ENCODE results near the gene HIVEP3. TPM values are rescaled to one million over a fixed set of nuclear protein-coding genes. Genes with fewer than 3 reads are reported as not detected.

HIVEP3 gene
- total and polyA plus RNA-seq, 2 of the 13 experiments (the other 11 are each of a cell fraction or from before 2014, with no cell fraction given), result 0.05 TPM; not detected in 1

DNA sequence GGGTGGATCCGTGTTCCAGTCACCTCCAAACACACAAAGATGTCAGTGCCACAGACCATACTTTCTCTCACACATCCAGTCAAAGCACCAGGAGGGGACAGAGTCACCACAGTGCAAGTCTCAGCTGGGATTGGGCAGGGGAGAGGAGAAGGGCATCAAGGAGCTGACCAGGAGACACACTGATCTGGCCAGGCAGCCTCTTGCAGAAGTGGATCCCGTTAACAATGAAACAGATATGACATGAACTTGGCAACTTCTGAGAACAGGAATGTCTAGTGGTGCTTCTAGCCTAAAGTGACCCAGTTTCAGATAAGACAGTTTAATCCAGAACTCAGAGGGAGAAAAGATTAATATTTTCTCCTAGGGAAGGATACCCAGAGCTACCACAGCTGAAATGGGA is 71.0 kb downstream of the HIVEP3 start:
- TF ChIP-seq BHLHE40 (IDR thresholded peaks at IDR 0.05; ENCODE audit: low read length), result no peak
- no peak for TF ChIP-seq ESRRA (CRISPR knock-in tag; IDR thresholded peaks at IDR 0.05; ENCODE audit: low read depth)
- TF ChIP-seq CHD4 (IDR thresholded peaks at IDR 0.05; ENCODE audit: borderline replicate concordance, low read length), result no peak
- TF ChIP-seq, protein P1, sequence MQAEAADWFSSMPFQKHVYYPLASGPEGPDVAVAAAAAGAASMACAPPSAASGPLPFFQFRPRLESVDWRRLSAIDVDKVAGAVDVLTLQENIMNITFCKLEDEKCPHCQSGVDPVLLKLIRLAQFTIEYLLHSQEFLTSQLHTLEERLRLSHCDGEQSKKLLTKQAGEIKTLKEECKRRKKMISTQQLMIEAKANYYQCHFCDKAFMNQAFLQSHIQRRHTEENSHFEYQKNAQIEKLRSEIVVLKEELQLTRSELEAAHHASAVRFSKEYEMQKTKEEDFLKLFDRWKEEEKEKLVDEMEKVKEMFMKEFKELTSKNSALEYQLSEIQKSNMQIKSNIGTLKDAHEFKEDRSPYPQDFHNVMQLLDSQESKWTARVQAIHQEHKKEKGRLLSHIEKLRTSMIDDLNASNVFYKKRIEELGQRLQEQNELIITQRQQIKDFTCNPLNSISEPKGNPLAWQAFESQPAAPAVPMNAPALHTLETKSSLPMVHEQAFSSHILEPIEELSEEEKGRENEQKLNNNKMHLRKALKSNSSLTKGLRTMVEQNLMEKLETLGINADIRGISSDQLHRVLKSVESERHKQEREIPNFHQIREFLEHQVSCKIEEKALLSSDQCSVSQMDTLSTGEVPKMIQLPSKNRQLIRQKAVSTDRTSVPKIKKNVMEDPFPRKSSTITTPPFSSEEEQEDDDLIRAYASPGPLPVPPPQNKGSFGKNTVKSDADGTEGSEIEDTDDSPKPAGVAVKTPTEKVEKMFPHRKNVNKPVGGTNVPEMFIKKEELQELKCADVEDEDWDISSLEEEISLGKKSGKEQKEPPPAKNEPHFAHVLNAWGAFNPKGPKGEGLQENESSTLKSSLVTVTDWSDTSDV (CRISPR knock-in tag; IDR thresholded peaks at IDR 0.05), result no peak
- no peak for TF ChIP-seq MYC (CRISPR knock-in tag; IDR thresholded peaks at IDR 0.05; ENCODE audit: borderline replicate concordance)
- no peak for TF ChIP-seq KDM6A (CRISPR knock-in tag; IDR thresholded peaks at IDR 0.05; ENCODE audit: low read depth)
- TF ChIP-seq ELF4 (CRISPR knock-in tag; IDR thresholded peaks at IDR 0.05; ENCODE audit: borderline replicate concordance), result no peak
- TF ChIP-seq CENPX (CRISPR knock-in tag; IDR thresholded peaks at IDR 0.05), result no peak
- TF ChIP-seq TFDP1 (CRISPR knock-in tag; IDR thresholded peaks at IDR 0.05; ENCODE audit: borderline replicate concordance), result no peak
- TF ChIP-seq, protein P2, sequence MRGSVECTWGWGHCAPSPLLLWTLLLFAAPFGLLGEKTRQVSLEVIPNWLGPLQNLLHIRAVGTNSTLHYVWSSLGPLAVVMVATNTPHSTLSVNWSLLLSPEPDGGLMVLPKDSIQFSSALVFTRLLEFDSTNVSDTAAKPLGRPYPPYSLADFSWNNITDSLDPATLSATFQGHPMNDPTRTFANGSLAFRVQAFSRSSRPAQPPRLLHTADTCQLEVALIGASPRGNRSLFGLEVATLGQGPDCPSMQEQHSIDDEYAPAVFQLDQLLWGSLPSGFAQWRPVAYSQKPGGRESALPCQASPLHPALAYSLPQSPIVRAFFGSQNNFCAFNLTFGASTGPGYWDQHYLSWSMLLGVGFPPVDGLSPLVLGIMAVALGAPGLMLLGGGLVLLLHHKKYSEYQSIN (CRISPR knock-in tag; IDR thresholded peaks at IDR 0.05; ENCODE audit: borderline replicate concordance), result no peak
- no peak for TF ChIP-seq TBL1XR1 (IDR thresholded peaks at IDR 0.05; ENCODE audit: borderline replicate concordance, low read length, partially characterized antibody)
- no peak for TF ChIP-seq ZNF317 (CRISPR knock-in tag; IDR thresholded peaks at IDR 0.05)
- TF ChIP-seq SSRP1 (CRISPR knock-in tag; IDR thresholded peaks at IDR 0.05), result no peak
- no peak for TF ChIP-seq ZNF878 (CRISPR knock-in tag; IDR thresholded peaks at IDR 0.05)
- TF ChIP-seq ZNF678 (CRISPR knock-in tag; IDR thresholded peaks at IDR 0.05), result no peak
- no peak for TF ChIP-seq GABPB1 (CRISPR knock-in tag; IDR thresholded peaks at IDR 0.05)
- TF ChIP-seq ZNF232 (CRISPR knock-in tag; IDR thresholded peaks at IDR 0.05; ENCODE audit: borderline replicate concordance), result no peak
- TF ChIP-seq HNRNPLL (IDR thresholded peaks at IDR 0.05; ENCODE audit: low read depth, low read length, poor library complexity, severe bottlenecking), result no peak
- no peaks in the 10 kb centered on the region for H3K4me1 ChIP-seq (ENCODE audit: insufficient read depth, low read length)
- no peak overlapping the region for H2AFZ ChIP-seq (ENCODE audit: low read length)
- no peak for DNase-seq (ENCODE audit: low spot score)
- ChIA-PET POLR2A (no interaction called here), CTCF (ENCODE audit: low intra/inter-chr PET ratio, low total read pairs) (no interaction called here)
- no peaks in the 10 kb centered on the region for H3K36me3 ChIP-seq (replicated peaks in 1 of 2; ENCODE audit: control insufficient read depth in 1 of 2, insufficient read depth in 2 of 2, low read length in 2 of 2)
- no peaks in the 10 kb centered on the region for H3K79me2 ChIP-seq (ENCODE audit: insufficient read depth, low read length)
- FAIRE-seq, result no peak
- BruUV-seq (replicated peaks), result no TSS peak
- no peak overlapping the region for H3K9ac ChIP-seq (ENCODE audit: insufficient read depth, low read depth, low read length)
- intact Hi-C loops (cut with micrococcal nuclease; ENCODE audit: unreplicated experiment) (no loop called here), in situ Hi-C loops (cut with HindIII; ENCODE audit: extremely low pct_ligation_motif_present, low pct_unique_long_range_greater_than_20kb) (no loop called here)
- no peak overlapping the region for H3K27ac ChIP-seq (ENCODE audit: extremely low read length, insufficient read depth, low read length)
- H3K4me2 ChIP-seq (ENCODE audit: low read depth, low read length), result no peak overlapping the region
- H4K20me1 ChIP-seq (ENCODE audit: insufficient read depth, low read length), result no peaks in the 10 kb centered on the region
- H3K9me3 ChIP-seq (ENCODE audit: low read length), result no peaks in the 10 kb centered on the region
- 0% methylated on average over 1 of the region's 2 CpGs for WGBS (ENCODE audit: low lambda C conversion rate)
- ATAC-seq, result no peak
- no peak overlapping the region for H3K4me3 ChIP-seq (replicated peaks in 1 of 3; ENCODE audit: insufficient read depth in 1 of 3, low read depth in 2 of 3, low read length in 3 of 3)
- H3K27me3 ChIP-seq (ENCODE audit: control insufficient read depth in 1 of 2, insufficient read depth in 2 of 2, low read length in 2 of 2), result peaks cover 2 to 10% of the 10 kb centered on the region in 2 experiments; a peak in 4 of 5 replicates

All from HepG2 (cell line).